ENCODE results near the gene QSOX1. TPM values are rescaled to one million over a fixed set of nuclear protein-coding genes. Genes with fewer than 3 reads are reported as not detected.

Gene QSOX1
- polyA plus RNA-seq, 2 donors, result 50.6 to 173 TPM

- no peaks in the 10 kb centered on the region for H3K4me1 ChIP-seq (ENCODE audit: control insufficient read depth in 2 of 2, insufficient read depth in 2 of 2, low read length in 1 of 2)
- H3K9me3 ChIP-seq (ENCODE audit: control insufficient read depth in 2 of 2, insufficient read depth in 1 of 2, low read depth in 1 of 2, low read length in 1 of 2), result no peaks in the 10 kb centered on the region
- 88 to 92% methylated on average over 3 of the region's 3 CpGs for WGBS, 2 donors
- no peaks in the 10 kb centered on the region for H3K27me3 ChIP-seq (ENCODE audit: control insufficient read depth in 1 of 2, insufficient read depth in 2 of 2, low read length in 2 of 2)
- H3K4me3 ChIP-seq (ENCODE audit: low read depth in 1 of 2, low read length in 2 of 2), result no peak overlapping the region
- no peak overlapping the region for H3K27ac ChIP-seq (ENCODE audit: low read depth in 2 of 2, low read length in 1 of 2)
- H3K36me3 ChIP-seq (ENCODE audit: control insufficient read depth in 2 of 2, insufficient read depth in 2 of 2, low read length in 1 of 2), result no peaks in the 10 kb centered on the region
Measured at GRCh38 chr1:180145446-180145845, 9.2 kb upstream of the QSOX1 start.

GRCh38 chr1:180150982-180151381, 3.7 kb upstream of the QSOX1 start:
- H3K9me3 ChIP-seq (ENCODE audit: control insufficient read depth in 2 of 2, insufficient read depth in 1 of 2, low read depth in 1 of 2, low read length in 1 of 2), result no peaks in the 10 kb centered on the region
- 60 to 74% methylated on average over 1 of the region's 1 CpG for WGBS, 2 donors
- H3K27me3 ChIP-seq (ENCODE audit: control insufficient read depth in 1 of 2, insufficient read depth in 2 of 2, low read length in 2 of 2), result no peaks in the 10 kb centered on the region
- H3K4me3 ChIP-seq (ENCODE audit: low read depth in 1 of 2, low read length in 2 of 2), result no peak overlapping the region
- H3K4me1 ChIP-seq (ENCODE audit: control insufficient read depth in 2 of 2, insufficient read depth in 2 of 2, low read length in 1 of 2), result peaks cover 0 to 8% of the 10 kb centered on the region in 2 donors
- H3K27ac ChIP-seq (ENCODE audit: low read depth in 2 of 2, low read length in 1 of 2), result no peak overlapping the region
- H3K36me3 ChIP-seq (ENCODE audit: control insufficient read depth in 2 of 2, insufficient read depth in 2 of 2, low read length in 1 of 2), result no peaks in the 10 kb centered on the region

GRCh38 chr1:180151508-180151907, 3.2 kb upstream of the QSOX1 start:
- H3K27me3 ChIP-seq (ENCODE audit: control insufficient read depth in 1 of 2, insufficient read depth in 2 of 2, low read length in 2 of 2), result no peaks in the 10 kb centered on the region
- 46 to 64% methylated on average over 3 of the region's 3 CpGs for WGBS, 2 donors
- H3K9me3 ChIP-seq (ENCODE audit: control insufficient read depth in 2 of 2, insufficient read depth in 1 of 2, low read depth in 1 of 2, low read length in 1 of 2), result no peaks in the 10 kb centered on the region
- H3K36me3 ChIP-seq (ENCODE audit: control insufficient read depth in 2 of 2, insufficient read depth in 2 of 2, low read length in 1 of 2), result no peaks in the 10 kb centered on the region
- peaks cover 0 to 8% of the 10 kb centered on the region in 2 donors for H3K4me1 ChIP-seq (ENCODE audit: control insufficient read depth in 2 of 2, insufficient read depth in 2 of 2, low read length in 1 of 2)
- H3K27ac ChIP-seq (ENCODE audit: low read depth in 2 of 2, low read length in 1 of 2), result no peak overlapping the region
- no peak overlapping the region for H3K4me3 ChIP-seq (ENCODE audit: low read depth in 1 of 2, low read length in 2 of 2)

GRCh38 chr1:180152588-180152987, 2.1 kb upstream of the QSOX1 start:
- Histone ChIP-seq H3K27me3 (ENCODE audit: control insufficient read depth in 1 of 2, insufficient read depth in 2 of 2, low read length in 2 of 2) (no peaks in the 10 kb centered on the region), H3K4me1 (ENCODE audit: control insufficient read depth in 2 of 2, insufficient read depth in 2 of 2, low read length in 1 of 2) (peaks cover 2 to 12% of the 10 kb centered on the region in 2 donors), H3K4me3 (ENCODE audit: low read depth in 1 of 2, low read length in 2 of 2) (no peak overlapping the region), H3K9me3 (ENCODE audit: control insufficient read depth in 2 of 2, insufficient read depth in 1 of 2, low read depth in 1 of 2, low read length in 1 of 2) (no peaks in the 10 kb centered on the region), H3K36me3 (ENCODE audit: control insufficient read depth in 2 of 2, insufficient read depth in 2 of 2, low read length in 1 of 2) (no peaks in the 10 kb centered on the region), H3K27ac (ENCODE audit: low read depth in 2 of 2, low read length in 1 of 2) (no peak overlapping the region)
- WGBS, 2 donors, result 91 to 95% methylated on average over 6 of the region's 6 CpGs

GRCh38 chr1:180153032-180153431, 1.6 kb upstream of the QSOX1 start:
- Histone ChIP-seq H3K4me1 (ENCODE audit: control insufficient read depth in 2 of 2, insufficient read depth in 2 of 2, low read length in 1 of 2) (peaks cover 2 to 12% of the 10 kb centered on the region in 2 donors), H3K9me3 (ENCODE audit: control insufficient read depth in 2 of 2, insufficient read depth in 1 of 2, low read depth in 1 of 2, low read length in 1 of 2) (no peaks in the 10 kb centered on the region), H3K4me3 (ENCODE audit: low read depth in 1 of 2, low read length in 2 of 2) (no peak overlapping the region), H3K27me3 (ENCODE audit: control insufficient read depth in 1 of 2, insufficient read depth in 2 of 2, low read length in 2 of 2) (no peaks in the 10 kb centered on the region), H3K27ac (ENCODE audit: low read depth in 2 of 2, low read length in 1 of 2) (no peak overlapping the region), H3K36me3 (ENCODE audit: control insufficient read depth in 2 of 2, insufficient read depth in 2 of 2, low read length in 1 of 2) (peaks cover 0 to under 1% of the 10 kb centered on the region in 2 donors)
- WGBS, 2 donors, result 90 to 95% methylated on average over 5 of the region's 5 CpGs

GRCh38 chr1:180154003-180154324, 705 bp upstream of the QSOX1 start:
- Histone ChIP-seq H3K4me3 (ENCODE audit: low read depth in 1 of 2, low read length in 2 of 2) (peak overlapping the region; percentile 69 to 78), H3K27me3 (ENCODE audit: control insufficient read depth in 1 of 2, insufficient read depth in 2 of 2, low read length in 2 of 2) (no peaks in the 10 kb centered on the region), H3K36me3 (ENCODE audit: control insufficient read depth in 2 of 2, insufficient read depth in 2 of 2, low read length in 1 of 2) (peaks cover 0 to 9% of the 10 kb centered on the region in 2 donors), H3K4me1 (ENCODE audit: control insufficient read depth in 2 of 2, insufficient read depth in 2 of 2, low read length in 1 of 2) (peaks cover 2 to 21% of the 10 kb centered on the region in 2 donors), H3K27ac (ENCODE audit: low read depth in 2 of 2, low read length in 1 of 2) (peak overlapping the region; percentile 57 to 90), H3K9me3 (ENCODE audit: control insufficient read depth in 2 of 2, insufficient read depth in 1 of 2, low read depth in 1 of 2, low read length in 1 of 2) (no peaks in the 10 kb centered on the region)
- 12 to 18% methylated on average over 7 of the region's 7 CpGs for WGBS, 2 donors

GRCh38 chr1:180155182-180155682, 563 bp downstream of the QSOX1 start:
- peak overlapping the region; percentile 89 to 91 for H3K27ac ChIP-seq (ENCODE audit: low read depth in 2 of 2, low read length in 1 of 2)
- H3K4me1 ChIP-seq (ENCODE audit: control insufficient read depth in 2 of 2, insufficient read depth in 2 of 2, low read length in 1 of 2), result peaks cover 2 to 21% of the 10 kb centered on the region in 2 donors
- H3K9me3 ChIP-seq (ENCODE audit: control insufficient read depth in 2 of 2, insufficient read depth in 1 of 2, low read depth in 1 of 2, low read length in 1 of 2), result no peaks in the 10 kb centered on the region
- H3K36me3 ChIP-seq (ENCODE audit: control insufficient read depth in 2 of 2, insufficient read depth in 2 of 2, low read length in 1 of 2), result peaks cover 0 to 9% of the 10 kb centered on the region in 2 donors
- WGBS, 2 donors, result 1% methylated on average over 29 of the region's 29 CpGs
- no peaks in the 10 kb centered on the region for H3K27me3 ChIP-seq (ENCODE audit: control insufficient read depth in 1 of 2, insufficient read depth in 2 of 2, low read length in 2 of 2)
- peak overlapping the region; percentile 78 to 96 for H3K4me3 ChIP-seq (ENCODE audit: low read depth in 1 of 2, low read length in 2 of 2)

GRCh38 chr1:180156201-180156600, 1.5 kb downstream of the QSOX1 start:
- H3K36me3 ChIP-seq (ENCODE audit: control insufficient read depth in 2 of 2, insufficient read depth in 2 of 2, low read length in 1 of 2), result peaks cover 0 to 9% of the 10 kb centered on the region in 2 donors
- H3K4me1 ChIP-seq (ENCODE audit: control insufficient read depth in 2 of 2, insufficient read depth in 2 of 2, low read length in 1 of 2), result peaks cover 2 to 19% of the 10 kb centered on the region in 2 donors
- no peaks in the 10 kb centered on the region for H3K9me3 ChIP-seq (ENCODE audit: control insufficient read depth in 2 of 2, insufficient read depth in 1 of 2, low read depth in 1 of 2, low read length in 1 of 2)
- H3K27me3 ChIP-seq (ENCODE audit: control insufficient read depth in 1 of 2, insufficient read depth in 2 of 2, low read length in 2 of 2), result no peaks in the 10 kb centered on the region
- peak overlapping the region; percentile 28 to 78 for H3K4me3 ChIP-seq (ENCODE audit: low read depth in 1 of 2, low read length in 2 of 2)
- WGBS, 2 donors, result 79 to 90% methylated on average over 4 of the region's 4 CpGs
- H3K27ac ChIP-seq (ENCODE audit: low read depth in 2 of 2, low read length in 1 of 2), result peak overlapping the region in 1 of 2 donors; percentile 36

- Histone ChIP-seq H3K27me3 (ENCODE audit: control insufficient read depth in 1 of 2, insufficient read depth in 2 of 2, low read length in 2 of 2) (no peaks in the 10 kb centered on the region), H3K27ac (ENCODE audit: low read depth in 2 of 2, low read length in 1 of 2) (no peak overlapping the region), H3K4me1 (ENCODE audit: control insufficient read depth in 2 of 2, insufficient read depth in 2 of 2, low read length in 1 of 2) (peaks cover 2 to 19% of the 10 kb centered on the region in 2 donors), H3K9me3 (ENCODE audit: control insufficient read depth in 2 of 2, insufficient read depth in 1 of 2, low read depth in 1 of 2, low read length in 1 of 2) (no peaks in the 10 kb centered on the region), H3K36me3 (ENCODE audit: control insufficient read depth in 2 of 2, insufficient read depth in 2 of 2, low read length in 1 of 2) (peaks cover 0 to 9% of the 10 kb centered on the region in 2 donors), H3K4me3 (ENCODE audit: low read depth in 1 of 2, low read length in 2 of 2) (peak overlapping the region; percentile 38 to 78)
- 64 to 82% methylated on average over 2 of the region's 2 CpGs for WGBS, 2 donors
Measured at GRCh38 chr1:180156631-180157091, 2.0 kb downstream of the QSOX1 start.

GRCh38 chr1:180157108-180157507, 2.4 kb downstream of the QSOX1 start:
- Histone ChIP-seq H3K27me3 (ENCODE audit: control insufficient read depth in 1 of 2, insufficient read depth in 2 of 2, low read length in 2 of 2) (no peaks in the 10 kb centered on the region), H3K36me3 (ENCODE audit: control insufficient read depth in 2 of 2, insufficient read depth in 2 of 2, low read length in 1 of 2) (peaks cover 0 to 9% of the 10 kb centered on the region in 2 donors), H3K9me3 (ENCODE audit: control insufficient read depth in 2 of 2, insufficient read depth in 1 of 2, low read depth in 1 of 2, low read length in 1 of 2) (no peaks in the 10 kb centered on the region), H3K4me3 (ENCODE audit: low read depth in 1 of 2, low read length in 2 of 2) (peak overlapping the region; percentile 48 to 78), H3K4me1 (ENCODE audit: control insufficient read depth in 2 of 2, insufficient read depth in 2 of 2, low read length in 1 of 2) (peaks cover 2 to 19% of the 10 kb centered on the region in 2 donors), H3K27ac (ENCODE audit: low read depth in 2 of 2, low read length in 1 of 2) (peak overlapping the region in 1 of 2 donors; percentile 47)
- 73 to 84% methylated on average over 4 of the region's 4 CpGs for WGBS, 2 donors
